ENCODE data around the gene LRP1. TPM values are rescaled to one million over a fixed set of nuclear protein-coding genes. Genes with fewer than 3 reads are reported as not detected.

LRP1 gene
- total RNA-seq, 1 donor from 2014 or later: 95.7 TPM

- peaks cover 5% of the 10 kb centered on the region for H3K36me3 Mint-ChIP-seq (ENCODE audit: insufficient read depth)
- no peak for DNase-seq (ENCODE audit: low spot score, unreplicated experiment)
- no peaks in the 10 kb centered on the region for H3K9me3 Mint-ChIP-seq (ENCODE audit: low read depth)
- peak overlapping the region; percentile 84 for H3K27ac Mint-ChIP-seq
- TF ChIP-seq CTCF (IDR thresholded peaks at IDR 0.05; ENCODE audit: unreplicated experiment): no peak
- H3K4me3 Mint-ChIP-seq (ENCODE audit: low read depth): peak overlapping the region; percentile 79
- no peaks in the 10 kb centered on the region for H3K27me3 Mint-ChIP-seq
- peaks cover 37% of the 10 kb centered on the region for H3K4me1 Mint-ChIP-seq (ENCODE audit: low read depth)
Measured at GRCh38 chr12:57089271-57090245, 38.7 kb upstream of the LRP1 start.

- peaks cover 8% of the 10 kb centered on the region for H3K36me3 Mint-ChIP-seq (ENCODE audit: insufficient read depth)
- no peak for TF ChIP-seq CTCF (IDR thresholded peaks at IDR 0.05; ENCODE audit: unreplicated experiment)
- peak overlapping the region; percentile 57 for H3K27ac Mint-ChIP-seq
- peaks cover 31% of the 10 kb centered on the region for H3K4me1 Mint-ChIP-seq (ENCODE audit: low read depth)
- H3K27me3 Mint-ChIP-seq: no peaks in the 10 kb centered on the region
- H3K9me3 Mint-ChIP-seq (ENCODE audit: low read depth): no peaks in the 10 kb centered on the region
- peak overlapping the region; percentile 46 for H3K4me3 Mint-ChIP-seq (ENCODE audit: low read depth)
- DNase-seq (ENCODE audit: low spot score, unreplicated experiment): no peak
Measured at GRCh38 chr12:57090490-57090889, 37.8 kb upstream of the LRP1 start.

GRCh38 chr12:57090924-57091637, 37.2 kb upstream of the LRP1 start:
- no peaks in the 10 kb centered on the region for H3K27me3 Mint-ChIP-seq
- H3K4me1 Mint-ChIP-seq (ENCODE audit: low read depth): peaks cover 26% of the 10 kb centered on the region
- H3K4me3 Mint-ChIP-seq (ENCODE audit: low read depth): peak overlapping the region; percentile 46
- DNase-seq (ENCODE audit: low spot score, unreplicated experiment): no peak
- H3K27ac Mint-ChIP-seq: peak overlapping the region; percentile 57
- no peak for TF ChIP-seq CTCF (IDR thresholded peaks at IDR 0.05; ENCODE audit: unreplicated experiment)
- H3K36me3 Mint-ChIP-seq (ENCODE audit: insufficient read depth): peaks cover 10% of the 10 kb centered on the region
- H3K9me3 Mint-ChIP-seq (ENCODE audit: low read depth): no peaks in the 10 kb centered on the region

- Mint-ChIP-seq H3K27me3 (no peaks in the 10 kb centered on the region), H3K27ac (no peak overlapping the region), H3K9me3 (ENCODE audit: low read depth) (no peaks in the 10 kb centered on the region), H3K4me3 (ENCODE audit: low read depth) (no peak overlapping the region), H3K36me3 (ENCODE audit: insufficient read depth) (peaks cover 10% of the 10 kb centered on the region), H3K4me1 (ENCODE audit: low read depth) (peaks cover 19% of the 10 kb centered on the region)
- no peak for DNase-seq (ENCODE audit: low spot score, unreplicated experiment)
- TF ChIP-seq CTCF (IDR thresholded peaks at IDR 0.05; ENCODE audit: unreplicated experiment): no peak
Measured at GRCh38 chr12:57091638-57092528, 36.4 kb upstream of the LRP1 start.

GRCh38 chr12:57092529-57092862, 35.8 kb upstream of the LRP1 start:
- H3K4me1 Mint-ChIP-seq (ENCODE audit: low read depth): peaks cover 19% of the 10 kb centered on the region
- TF ChIP-seq CTCF (IDR thresholded peaks at IDR 0.05; ENCODE audit: unreplicated experiment): no peak
- no peaks in the 10 kb centered on the region for H3K27me3 Mint-ChIP-seq
- peaks cover 10% of the 10 kb centered on the region for H3K36me3 Mint-ChIP-seq (ENCODE audit: insufficient read depth)
- no peak overlapping the region for H3K4me3 Mint-ChIP-seq (ENCODE audit: low read depth)
- DNase-seq (ENCODE audit: low spot score, unreplicated experiment): no peak
- H3K27ac Mint-ChIP-seq: peak overlapping the region; percentile 20
- no peaks in the 10 kb centered on the region for H3K9me3 Mint-ChIP-seq (ENCODE audit: low read depth)
